UCSD-AML1 (cell line): ENCODE data around the gene GOT2.
"Not testable (repeated sequence)": the region's sequence is repeated elsewhere in the genome, so short reads cannot be mapped to it uniquely, and the experiment has no call there.

Experiments
- DNase-seq: peaks from one replicate; lab custom pipeline; 2025; ENCODE audit not compliant: unreplicated experiment; lab: John Stamatoyannopoulos, UW

GOT2 gene

DNA sequence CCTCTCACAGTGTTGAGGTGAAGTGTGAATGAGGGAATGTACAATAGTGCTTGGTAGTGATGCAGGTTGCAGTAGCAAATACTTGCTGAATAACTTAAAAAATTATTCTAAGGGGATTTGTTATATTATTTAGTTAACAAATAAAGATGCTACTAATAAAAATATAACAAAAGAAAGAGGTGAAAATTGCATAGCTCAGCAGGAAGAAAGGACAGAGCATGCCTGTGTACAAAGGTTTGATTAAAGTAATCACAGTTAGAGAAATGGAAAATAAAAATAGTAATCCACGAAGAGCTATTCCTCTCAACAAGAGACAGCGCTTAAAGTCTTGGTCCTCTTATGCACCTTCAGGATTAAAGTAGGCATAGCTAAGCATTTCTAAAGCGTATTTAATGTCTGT is 11.0 kb downstream of the GOT2 start:
- no peak for DNase-seq

DNA sequence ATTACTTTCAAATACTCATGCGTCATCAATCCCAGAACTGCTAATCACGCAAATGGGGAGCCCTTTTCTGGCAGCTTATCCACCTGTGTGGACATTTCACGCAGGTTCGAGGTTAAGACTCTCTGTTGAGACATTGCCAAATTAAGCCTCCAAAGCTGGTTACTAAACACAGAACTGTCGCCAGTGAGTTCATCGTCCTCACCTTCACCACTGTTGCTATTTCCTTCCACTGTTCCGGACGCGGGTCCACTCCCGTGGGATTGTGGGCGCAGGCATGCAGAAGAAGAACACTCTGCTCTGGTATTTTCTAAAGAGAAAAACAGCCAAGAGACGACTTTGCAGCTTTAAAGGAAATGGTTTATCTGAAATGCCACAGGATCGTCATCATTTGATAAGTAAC is 16.1 kb downstream of the GOT2 start:
- DNase-seq: no peak

DNA sequence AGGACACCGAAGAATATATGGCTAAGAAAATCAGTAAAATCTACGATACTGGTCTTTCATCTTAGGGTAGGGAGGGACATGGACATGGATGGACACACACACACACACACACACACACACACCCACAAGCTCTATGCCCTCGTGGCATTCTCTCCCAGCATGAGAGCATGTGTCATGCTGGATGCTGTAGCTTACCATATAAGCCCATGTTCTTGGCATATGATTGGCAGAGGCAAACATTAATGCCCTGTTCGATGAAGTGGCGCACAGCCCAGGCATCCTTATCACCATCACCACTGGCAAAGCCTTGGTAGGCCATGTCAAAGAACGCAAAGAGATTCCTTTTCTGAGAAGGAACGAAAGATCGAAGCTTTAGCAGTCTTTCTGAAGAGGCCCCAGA is 17.6 kb downstream of the GOT2 start:
- DNase-seq: no peak

DNA sequence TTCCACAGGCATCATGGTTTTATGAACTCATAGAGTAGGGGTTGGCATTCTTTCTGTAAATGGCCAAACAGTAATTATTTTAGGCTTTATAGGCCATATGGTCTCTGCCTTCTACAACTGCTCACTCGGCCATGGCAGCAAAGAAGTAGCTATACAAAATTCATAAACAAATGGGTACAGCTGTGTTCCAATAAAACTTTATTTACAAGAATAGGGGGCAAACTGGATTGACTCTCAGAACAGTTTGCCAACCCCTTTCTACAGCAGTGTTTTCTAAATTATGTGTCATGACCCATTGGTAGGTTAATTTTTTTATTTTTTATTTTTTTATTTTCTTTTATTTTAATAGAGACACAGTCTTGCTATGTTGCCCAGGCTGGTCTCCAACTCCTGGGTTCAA is 20.4 kb downstream of the GOT2 start:
- DNase-seq: no peak

DNA sequence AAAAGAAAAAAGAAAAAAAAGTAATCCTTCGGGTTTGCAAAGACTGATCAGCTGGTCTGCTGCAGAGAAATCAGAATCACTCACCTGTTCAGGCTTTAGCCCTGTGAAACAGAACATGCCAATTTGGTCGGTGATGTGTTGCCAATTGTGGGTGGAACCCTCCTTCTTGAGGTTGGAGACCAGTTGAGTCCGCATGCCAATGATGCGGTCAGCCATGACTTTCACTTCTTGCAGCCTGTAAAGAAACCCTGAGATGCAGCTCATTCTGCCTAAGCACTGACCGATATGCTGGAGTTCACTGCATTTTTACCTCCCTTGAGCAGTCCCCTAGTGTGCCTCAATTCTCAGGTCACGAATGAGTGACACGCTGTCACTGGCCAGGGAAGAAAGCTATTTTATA is 24.8 kb downstream of the GOT2 start:
- DNase-seq: no peak

DNA sequence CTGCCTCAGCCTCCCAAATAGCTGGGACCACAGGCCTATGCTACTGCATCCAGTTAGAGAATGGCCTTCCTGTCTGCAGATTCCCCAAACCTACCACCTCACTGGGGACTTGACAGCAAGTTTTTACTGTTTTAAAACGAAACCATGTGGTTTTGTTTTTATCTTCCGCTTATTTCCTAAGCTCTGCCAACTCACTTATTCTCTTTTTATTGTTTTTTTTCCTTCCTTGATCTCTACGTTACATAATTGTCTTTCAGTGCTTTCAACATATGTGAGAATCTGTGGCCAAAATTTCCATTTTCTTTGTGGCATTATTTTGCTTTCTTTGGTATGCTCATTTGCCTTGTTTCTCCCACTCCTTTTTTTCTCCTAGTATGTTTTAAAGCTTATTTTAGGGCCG is 35.0 kb downstream of the GOT2 start:
- DNase-seq: no peak

DNA sequence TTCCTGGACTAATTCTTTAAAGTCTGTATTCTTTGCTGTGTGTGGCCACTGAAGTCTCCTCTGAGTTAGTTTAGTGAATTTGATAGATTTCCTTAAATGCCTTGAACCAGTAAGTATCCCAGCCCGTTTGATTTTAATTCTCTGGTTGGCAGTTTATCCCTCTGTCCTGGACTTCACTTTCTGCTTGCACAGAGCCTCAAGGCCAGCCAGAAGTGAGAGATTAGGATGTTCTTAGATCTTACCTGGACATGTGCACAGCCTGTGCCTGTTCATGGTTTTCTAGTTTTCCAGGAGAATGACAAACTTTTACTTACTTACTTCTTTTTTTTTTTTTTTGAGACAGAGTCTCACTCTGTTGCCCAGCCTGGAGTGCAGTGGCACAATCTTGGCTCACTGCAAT is 38.7 kb downstream of the GOT2 start:
- DNase-seq: no peak

DNA sequence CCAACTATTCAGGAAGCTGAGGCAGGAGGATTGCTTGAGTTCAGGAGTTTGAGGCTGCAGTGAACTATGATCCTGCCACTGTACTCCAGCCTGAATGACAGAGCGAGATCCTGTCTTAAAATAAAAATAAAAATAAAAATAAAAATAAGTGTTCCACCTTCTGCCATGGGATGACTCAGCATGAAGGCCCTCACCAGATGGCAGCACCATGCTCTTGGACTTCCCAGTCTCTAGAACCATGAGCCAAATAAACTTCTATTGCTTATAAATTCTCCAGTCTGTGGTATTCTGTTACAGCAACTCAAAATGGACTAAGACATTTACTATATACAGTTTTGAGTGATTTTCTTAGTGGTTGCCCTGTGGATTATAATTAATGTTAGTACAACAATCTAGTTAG is 41.7 kb downstream of the GOT2 start:
- no peak for DNase-seq

DNA sequence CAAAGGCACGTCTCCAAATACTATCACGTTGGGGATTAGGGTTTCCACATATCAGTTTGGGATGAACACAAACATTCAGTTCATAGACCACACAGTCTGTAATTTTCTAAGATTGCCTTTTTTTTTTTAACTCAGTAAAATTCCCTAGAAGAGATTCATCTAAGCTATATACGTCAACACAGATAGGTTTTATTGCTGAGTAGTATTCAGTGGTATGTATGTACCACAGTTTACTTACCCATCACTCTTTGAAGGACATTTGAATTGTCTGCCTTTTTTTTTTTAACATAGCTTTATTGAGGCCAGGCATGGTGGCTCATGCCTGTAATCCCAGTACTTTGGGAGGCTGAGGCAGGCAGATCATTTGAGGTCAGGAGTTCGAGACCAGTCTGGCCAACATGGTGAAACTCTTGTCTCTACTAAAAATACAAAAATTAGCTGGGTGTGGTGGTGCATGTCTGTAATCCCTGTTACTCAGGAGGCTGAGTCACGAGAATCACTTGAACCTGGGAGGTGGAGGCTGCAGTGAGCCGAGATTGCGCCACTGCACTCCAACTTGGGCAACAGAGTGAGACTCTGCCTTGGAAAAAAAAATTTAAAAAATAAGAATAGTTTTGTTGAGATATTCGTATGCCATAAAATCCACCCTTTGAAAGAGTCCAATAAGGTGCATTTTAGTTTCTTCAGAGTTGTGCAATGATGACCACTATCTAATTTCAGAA is 47.0 kb downstream of the GOT2 start:
- DNase-seq: not testable (repeated sequence)

DNA sequence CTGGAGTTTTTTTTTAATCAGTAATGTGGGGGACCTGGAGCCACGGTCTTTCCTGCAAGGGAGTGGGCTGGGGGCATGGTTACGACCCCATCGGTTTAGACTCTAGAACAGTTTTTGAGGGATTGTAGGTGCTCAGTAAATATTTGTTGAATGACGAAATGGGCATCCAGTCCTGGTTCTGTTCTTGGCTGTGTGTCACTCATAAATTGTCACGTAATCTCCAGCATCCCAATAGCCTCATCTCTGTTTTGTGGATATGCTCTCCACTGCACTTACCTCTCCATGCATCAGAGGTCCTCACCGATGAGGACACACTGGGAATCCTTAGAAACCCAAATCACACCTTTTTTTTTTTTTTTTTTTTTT is 49.0 kb downstream of the GOT2 start:
- DNase-seq: no peak

DNA sequence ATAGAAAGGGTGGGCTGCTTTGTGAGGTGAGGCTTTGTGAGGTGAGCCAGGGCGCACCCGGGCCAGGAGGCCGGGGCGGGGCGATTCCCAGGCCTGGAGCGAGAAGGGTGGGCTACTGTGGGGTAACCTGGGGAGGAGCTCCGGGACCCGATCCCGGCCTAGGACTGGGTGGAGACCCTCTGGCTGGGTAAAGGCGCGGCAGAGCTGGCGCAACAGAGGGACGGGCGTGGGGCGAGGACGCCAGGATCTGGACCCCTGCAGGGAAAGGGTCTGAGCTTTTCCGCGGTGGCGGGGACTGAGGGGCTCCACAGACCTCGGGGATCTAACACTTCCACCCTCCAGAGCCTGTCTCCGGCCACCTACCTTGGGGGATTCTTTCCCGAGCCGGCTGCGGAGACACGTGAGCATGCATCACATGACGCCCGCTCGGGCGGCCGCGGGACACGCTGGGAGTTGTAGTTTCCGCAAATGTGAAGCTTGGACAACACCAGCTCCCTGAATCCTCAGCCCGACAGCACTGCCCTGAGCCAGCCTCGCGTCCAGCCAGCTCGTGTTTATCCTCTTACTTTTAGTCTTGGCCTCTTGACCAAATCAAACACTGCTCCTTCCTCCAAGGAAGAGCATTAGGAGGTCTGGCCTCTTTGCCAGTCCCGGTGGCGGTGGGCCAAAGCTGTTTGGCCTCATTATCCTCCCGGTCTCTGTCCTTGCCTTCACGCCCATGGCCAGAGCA is 49.6 kb downstream of the GOT2 start, which contains the start of gene SLC38A7:
Gene SLC38A7 (minus strand): TSS at position 417 of the 730 bp plus-strand sequence. CDS start 4,644 bp downstream, outside the sequence.
- peak; percentile 75 for DNase-seq

DNA sequence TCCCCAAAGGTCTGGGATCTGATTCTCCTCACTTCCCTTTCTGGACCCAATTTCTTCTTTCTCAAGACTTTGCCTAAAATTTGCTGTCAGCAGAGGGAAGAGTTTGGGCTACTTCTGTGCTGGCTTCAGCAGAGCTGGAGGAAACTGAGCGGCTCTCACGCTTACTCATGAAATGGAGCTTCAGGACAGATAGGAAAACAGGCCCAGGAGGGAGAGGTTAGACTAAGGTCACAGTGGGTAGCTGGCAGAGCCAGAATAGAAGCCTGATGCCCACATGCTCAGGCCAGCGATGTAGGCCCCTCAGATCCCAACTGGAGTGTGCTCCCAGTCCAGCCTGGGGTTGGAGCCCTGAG is 50.1 kb downstream of the GOT2 start:
- DNase-seq: no peak

DNA sequence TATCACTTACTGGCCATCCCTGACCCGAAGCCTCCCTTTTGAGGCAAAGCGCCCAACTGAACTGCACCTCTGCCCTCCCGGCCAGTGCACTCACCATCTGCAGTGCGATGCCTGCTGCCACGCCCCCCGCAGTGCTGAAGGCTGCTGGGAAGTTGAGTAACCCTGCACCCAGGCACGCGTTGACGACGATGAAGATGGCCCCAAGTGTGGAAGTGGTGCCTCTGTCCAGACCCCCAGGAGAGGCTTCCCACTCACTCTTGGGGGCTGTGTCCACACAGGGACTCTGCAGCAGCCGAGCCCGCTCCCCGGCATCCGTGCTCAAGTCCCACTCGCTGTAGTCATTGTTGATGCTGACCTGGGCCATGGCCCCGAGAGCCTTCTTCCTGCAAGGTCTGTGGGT is 54.4 kb downstream of the GOT2 start:
- DNase-seq: no peak

DNA sequence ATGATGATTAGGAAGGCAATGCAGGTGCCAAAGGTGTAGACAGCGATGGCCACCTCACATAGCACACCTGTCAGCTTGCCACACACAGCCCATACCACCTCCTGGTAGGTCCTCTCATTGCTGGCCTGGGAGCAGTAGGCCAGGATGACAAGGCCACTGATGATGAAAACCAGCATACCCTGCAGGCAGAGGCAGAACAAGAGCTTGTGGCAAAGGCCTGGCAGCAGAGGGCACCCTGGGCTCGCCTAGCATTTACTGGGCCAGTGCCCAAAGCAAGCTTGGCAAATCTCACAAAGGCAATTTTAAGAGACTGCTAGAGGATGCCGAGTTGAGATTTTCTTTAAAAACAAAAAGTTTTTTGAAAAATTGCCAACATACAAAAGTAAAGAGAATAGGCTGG is 55.4 kb downstream of the GOT2 start:
- DNase-seq: peak; percentile 17

DNA sequence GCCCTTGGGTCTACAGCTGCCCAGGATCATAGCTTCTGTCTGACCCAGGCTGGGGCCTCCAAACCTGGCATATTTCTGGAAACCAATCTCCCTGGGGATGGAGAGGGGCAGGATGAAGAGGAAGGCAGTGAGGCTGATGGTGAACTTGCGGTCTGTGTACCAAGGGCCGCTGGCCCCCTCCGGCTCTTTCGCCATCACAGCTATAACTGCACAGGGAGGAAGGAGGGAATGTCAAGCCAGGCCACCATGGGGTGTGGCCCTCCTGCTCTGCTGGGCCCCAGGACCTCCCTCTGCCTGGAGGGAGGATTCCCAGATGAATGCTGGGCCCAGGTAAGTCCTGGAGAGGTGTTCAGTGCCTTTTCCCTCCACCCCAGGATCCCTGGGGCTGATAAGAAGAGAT is 55.8 kb downstream of the GOT2 start:
- DNase-seq: no peak

DNA sequence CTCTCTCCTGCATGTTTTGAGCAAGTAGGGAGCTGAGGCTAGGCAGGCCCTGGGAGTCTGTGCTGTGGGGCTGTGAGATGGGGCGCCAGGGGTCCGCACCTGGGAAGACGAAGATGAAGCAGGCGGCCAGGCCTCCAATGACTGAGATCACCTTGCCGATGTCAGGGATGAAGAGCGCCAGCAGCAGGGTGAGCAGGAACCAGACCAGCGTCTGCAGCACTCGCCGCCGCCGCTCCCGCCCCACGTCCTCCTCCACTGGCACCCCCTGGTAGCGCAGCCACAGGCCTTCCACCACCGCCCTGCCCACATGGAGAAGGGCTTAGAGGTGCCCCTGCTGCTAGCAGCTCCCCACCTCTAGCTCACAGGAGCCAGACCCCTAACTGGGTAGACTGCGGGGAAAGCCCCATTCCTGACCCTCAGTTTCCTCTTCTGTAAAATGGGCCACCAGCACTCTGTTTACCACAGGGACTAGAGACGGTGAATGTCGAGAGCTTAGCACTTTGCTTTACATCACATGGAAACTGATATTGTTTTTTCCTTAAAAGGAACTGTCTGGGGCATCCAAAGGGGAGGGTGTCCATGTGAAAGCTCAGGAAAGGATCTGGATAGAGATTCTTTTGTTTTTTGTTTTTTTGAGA is 63.1 kb downstream of the GOT2 start:
- DNase-seq: no peak

DNA sequence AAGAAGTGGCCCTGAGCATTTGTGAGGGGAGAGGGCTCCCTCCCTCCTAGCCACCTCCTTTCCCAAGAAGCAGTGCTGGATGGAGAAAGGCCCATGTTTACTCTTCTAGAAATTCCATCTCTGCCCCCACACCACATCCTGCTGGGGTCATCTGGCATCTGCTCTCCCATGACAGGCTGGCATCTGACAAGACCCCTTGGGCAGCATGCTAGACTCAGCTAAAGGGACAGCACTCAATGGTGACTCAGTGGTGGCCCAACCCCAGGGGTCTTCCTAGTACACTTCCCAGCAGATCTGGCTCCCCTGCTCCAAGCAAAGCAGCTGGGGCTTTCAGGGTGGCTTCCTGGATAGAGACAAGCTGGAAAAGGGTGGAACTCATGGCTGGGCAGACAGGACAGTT is 63.9 kb downstream of the GOT2 start:
- DNase-seq: no peak

DNA sequence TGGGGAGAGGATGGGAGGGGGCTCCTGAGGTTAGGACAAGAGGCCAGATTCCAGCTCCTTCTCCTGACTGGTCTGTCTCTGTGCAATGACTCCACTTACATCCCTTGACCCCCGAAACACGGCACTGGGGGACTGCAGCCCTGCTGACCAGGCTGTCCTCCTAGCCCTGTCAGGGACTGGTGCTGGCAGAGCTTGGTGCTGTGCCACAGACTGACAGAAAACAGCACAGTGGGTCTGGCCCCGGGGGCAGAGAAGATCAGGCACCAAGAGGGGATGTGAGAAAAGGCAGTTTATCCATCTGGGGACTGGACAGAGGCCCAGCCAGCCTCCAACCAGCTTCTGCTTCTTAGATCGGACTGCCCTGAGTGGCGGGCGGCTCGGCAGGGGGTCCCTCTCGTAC is 68.9 kb downstream of the GOT2 start:
- DNase-seq: no peak

DNA sequence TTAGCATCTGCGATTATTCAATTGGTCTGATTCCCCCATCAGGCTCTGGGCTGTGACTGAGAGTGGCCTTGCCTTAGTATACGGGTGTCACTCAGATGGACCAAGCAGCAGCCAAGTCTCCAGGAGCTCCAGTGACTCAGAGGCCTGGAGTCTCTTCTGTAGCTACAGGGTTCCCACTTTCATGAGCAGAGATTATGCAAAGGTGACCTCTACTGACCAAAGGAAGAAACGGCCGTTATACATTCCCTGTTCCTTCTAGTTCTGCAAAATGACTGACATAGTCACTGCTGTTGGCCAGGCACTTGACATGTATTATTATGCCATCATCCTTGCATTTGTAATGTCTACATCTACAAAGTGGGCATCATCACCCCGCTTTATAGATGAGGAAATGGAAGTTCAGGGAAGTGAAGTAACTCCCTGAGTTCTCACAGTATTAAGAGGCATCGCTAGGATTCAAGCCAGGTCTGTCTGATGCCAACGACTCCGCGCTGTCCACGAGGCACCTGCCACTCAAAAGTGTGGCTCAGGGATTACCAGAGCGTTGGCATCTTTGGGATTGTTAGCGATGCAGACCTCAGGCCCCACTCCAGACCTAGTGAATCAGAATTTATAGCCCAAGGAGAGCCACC is 72.8 kb downstream of the GOT2 start:
- no peak for DNase-seq

DNA sequence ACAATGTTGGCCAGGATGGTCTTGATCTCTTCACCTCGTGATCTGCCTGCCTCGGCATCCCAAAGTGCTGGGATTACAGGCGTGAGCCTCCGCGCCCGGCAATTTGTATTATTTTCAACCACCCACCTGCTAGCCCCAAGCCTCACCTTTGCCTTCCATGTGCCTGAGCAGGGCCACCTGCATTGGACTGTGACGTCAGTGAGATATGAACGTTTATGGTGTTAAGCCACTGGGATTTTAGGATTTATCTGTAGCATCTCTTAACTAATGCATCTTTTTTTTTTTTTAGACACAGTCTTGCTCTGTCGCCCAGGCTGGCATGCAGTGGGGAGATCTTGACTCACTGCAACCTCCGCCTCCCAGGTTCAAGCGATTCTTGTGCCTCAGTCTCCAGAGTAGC is 74.2 kb downstream of the GOT2 start:
- not testable (repeated sequence) for DNase-seq

DNA sequence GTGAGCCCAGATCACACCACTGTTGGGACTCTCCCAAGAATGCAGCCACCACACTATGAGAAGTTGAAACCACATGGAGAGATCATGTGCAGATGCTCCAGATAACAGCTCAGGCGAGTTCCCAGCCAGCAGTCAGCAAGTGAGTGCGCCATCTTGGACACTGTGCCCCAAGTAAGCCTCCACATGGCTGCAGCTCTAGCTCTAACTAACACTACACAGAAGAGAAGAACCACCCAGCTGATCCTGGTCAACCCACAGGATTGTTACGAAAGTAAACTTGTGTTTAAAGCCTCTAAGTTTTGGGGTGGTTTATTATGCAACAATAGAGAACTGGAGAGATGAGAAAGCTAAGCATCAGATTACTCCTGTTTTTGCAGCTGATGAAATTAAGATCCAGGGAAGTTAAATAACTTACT is 75.3 kb downstream of the GOT2 start:
- no peak for DNase-seq
